Skeletal muscle tissue (tissue), 4 donors: ENCODE results near the gene SEC22A. TPM values are rescaled to one million over a fixed set of nuclear protein-coding genes. Genes with fewer than 3 reads are reported as not detected.

Source experiments
- H3K27ac ChIP-seq: one replicate; pipeline ENCODE4 v1.7.0; 2013; ENCODE audit warnings: mild to moderate bottlenecking, low read depth, low read length, inconsistent platforms
- H3K27me3 ChIP-seq, 3 donors: one replicate each; pipeline ENCODE4 v1.7.0; 2013; ENCODE audit warnings: low read length in 3 of 3; ENCODE audit not compliant: control insufficient read depth in 3 of 3, insufficient read depth in 3 of 3
- H3K36me3 ChIP-seq, 3 donors: one replicate each; pipeline ENCODE4 v1.7.0; 2013; ENCODE audit warnings: low read length in 3 of 3; ENCODE audit not compliant: control insufficient read depth in 3 of 3, insufficient read depth in 3 of 3
- H3K4me1 ChIP-seq, 3 donors: one replicate each; pipeline ENCODE4 v1.7.0; 2013; ENCODE audit warnings: low read length in 3 of 3, mild to moderate bottlenecking in 3 of 3; ENCODE audit not compliant: control insufficient read depth in 3 of 3, insufficient read depth in 3 of 3
- H3K4me3 ChIP-seq, 3 donors: one replicate each; pipeline ENCODE4 v1.7.0; 2013; ENCODE audit warnings: low read length in 3 of 3
- H3K9ac ChIP-seq, 3 donors: one replicate each; pipeline ENCODE4 v1.7.0; 2013; ENCODE audit warnings: low read length in 3 of 3, mild to moderate bottlenecking in 3 of 3, moderate library complexity in 2 of 3, low read depth in 1 of 3
- H3K9me3 ChIP-seq, 3 donors: one replicate each; pipeline ENCODE4 v1.7.0; 2013; ENCODE audit warnings: low read length in 3 of 3; ENCODE audit not compliant: control insufficient read depth in 3 of 3
- total RNA-seq: library from RNA; depleted of rRNA; stranded (reverse); fragments of >200 nt; gene quantifications from one replicate; pipeline ENCODE4 v1.2.3, GENCODE V29; 2014
- donor health status: Osteomylitis.

SEC22A gene
- total RNA-seq, 1 donor from 2014 or later: 54.8 TPM

DNA sequence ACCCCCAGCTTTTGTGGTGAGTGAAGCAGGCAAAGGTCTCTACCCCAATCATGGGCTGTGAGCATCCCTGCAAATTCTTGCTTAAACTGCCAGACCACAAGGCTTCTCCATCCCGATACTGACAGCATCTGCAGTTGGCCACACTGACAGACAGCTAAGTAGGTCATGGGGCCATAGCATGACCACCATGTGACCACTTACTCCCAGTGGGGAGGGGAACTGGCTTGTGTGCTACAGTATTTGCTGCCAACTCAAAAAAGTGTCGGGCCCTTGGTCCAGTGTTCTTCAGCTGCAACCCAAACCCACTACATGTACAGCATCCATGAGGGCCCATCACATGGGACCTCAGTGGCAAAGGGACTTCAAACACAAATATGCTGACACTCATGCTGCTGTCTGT is 103.4 kb downstream of the SEC22A start:
- Histone ChIP-seq H3K36me3 (no peaks in the 10 kb centered on the region), H3K27ac (no peak overlapping the region), H3K4me3 (no peak overlapping the region), H3K27me3 (peaks cover 0 to 8% (median 3%) of the 10 kb centered on the region in 3 donors), H3K9me3 (no peaks in the 10 kb centered on the region), H3K4me1 (no peaks in the 10 kb centered on the region), H3K9ac (no peak overlapping the region)

DNA sequence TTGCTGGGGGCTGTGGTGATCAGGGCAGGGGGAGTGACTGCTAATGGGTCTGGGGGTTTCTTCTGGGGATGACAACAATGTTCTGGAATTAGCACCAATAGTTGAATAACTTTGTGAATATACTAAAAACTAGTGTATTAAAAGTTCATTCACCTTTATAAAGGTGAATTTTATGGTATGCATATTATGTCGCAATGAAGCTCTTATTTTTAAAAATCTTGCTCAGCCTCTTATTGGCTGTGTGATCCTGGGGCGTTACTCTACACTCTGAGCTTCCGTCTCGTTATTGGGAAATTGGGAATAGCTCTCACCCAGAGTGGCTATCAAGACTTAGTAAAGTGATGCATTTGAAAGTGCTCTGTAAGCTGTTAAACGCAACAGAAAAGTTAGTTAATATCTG is 105.3 kb downstream of the SEC22A start:
- Histone ChIP-seq H3K4me1 (no peaks in the 10 kb centered on the region), H3K36me3 (no peaks in the 10 kb centered on the region), H3K27ac (no peak overlapping the region), H3K9me3 (no peaks in the 10 kb centered on the region), H3K27me3 (peaks cover 0 to 3% (median 3%) of the 10 kb centered on the region in 3 donors), H3K9ac (no peak overlapping the region), H3K4me3 (no peak overlapping the region)

DNA sequence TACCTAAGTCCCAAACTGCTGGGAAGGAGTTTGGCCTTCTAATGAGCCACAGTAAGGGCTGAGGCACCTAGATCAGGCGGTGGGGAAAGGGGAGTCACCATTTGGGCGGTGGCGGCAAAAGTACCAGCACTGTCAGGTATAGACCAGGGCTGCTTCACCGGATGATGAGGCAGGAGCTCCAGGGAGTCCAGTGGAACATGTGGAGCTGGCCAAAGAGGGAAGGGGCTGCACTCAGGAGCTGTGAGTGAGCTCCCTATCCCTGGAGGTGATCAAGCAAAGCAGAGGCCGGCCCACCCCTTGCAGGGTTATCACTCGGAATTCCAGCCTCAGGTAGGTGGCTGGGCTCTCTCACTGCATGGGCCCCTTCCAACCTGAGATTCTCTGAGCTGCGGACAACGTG is 108.4 kb downstream of the SEC22A start:
- Histone ChIP-seq H3K9me3 (no peaks in the 10 kb centered on the region), H3K36me3 (no peaks in the 10 kb centered on the region)

DNA sequence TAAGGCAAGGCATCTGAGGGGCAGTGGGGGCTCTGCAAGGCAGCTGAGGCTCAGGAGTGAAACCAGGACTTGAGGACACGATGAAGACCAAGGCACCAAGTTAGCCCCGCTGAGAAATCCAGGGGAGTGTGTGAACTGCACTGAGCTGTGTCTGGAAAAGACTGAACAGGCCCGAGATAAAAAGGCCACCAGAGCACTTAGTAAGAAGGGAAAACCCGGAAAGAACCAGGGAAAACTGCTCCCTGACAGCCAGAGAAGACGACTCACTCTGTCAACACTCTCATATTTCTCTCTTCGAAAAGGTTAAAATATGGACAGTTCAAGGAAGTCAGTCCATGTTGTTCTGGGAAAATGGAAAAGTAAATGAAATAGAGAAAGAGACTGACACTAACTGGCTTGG is 109.0 kb downstream of the SEC22A start:
- Histone ChIP-seq H3K27ac (no peak overlapping the region), H3K4me3 (no peak overlapping the region), H3K9ac (no peak overlapping the region), H3K27me3 (peaks cover 15 to 18% (median 16%) of the 10 kb centered on the region in 3 donors), H3K4me1 (no peaks in the 10 kb centered on the region), H3K9me3 (no peaks in the 10 kb centered on the region), H3K36me3 (no peaks in the 10 kb centered on the region)

More for the DNA sequence above, 108.4 kb downstream of the SEC22A start:
- no peak overlapping the region for H3K4me3 ChIP-seq
- no peak overlapping the region for H3K9ac ChIP-seq
- H3K4me1 ChIP-seq: no peaks in the 10 kb centered on the region
- H3K27ac ChIP-seq: no peak overlapping the region
- peaks cover 15 to 16% (median 16%) of the 10 kb centered on the region in 3 donors for H3K27me3 ChIP-seq

DNA sequence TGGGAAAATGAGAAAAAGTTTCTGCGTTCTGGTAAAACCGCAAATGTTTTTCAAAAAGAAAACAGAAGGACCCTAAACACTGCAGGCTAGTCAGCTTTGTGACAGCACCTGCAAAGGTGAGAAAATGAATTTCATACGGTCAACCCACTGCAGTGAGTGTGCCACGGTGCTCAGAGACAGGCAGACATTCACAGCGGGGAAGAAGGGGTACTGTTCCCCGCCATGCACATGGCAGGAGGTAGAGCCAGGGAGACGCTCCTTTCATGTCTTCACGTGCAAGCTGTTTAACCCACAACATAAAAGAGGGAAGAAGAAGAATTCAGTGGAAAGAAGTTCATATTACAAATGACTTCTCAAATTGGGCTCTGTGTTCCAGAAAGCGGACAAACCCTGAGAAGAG is 109.5 kb downstream of the SEC22A start:
- Histone ChIP-seq H3K4me1 (no peaks in the 10 kb centered on the region), H3K9ac (no peak overlapping the region), H3K4me3 (no peak overlapping the region), H3K36me3 (no peaks in the 10 kb centered on the region), H3K9me3 (no peaks in the 10 kb centered on the region), H3K27me3 (peaks cover 15 to 18% (median 16%) of the 10 kb centered on the region in 3 donors), H3K27ac (no peak overlapping the region)

DNA sequence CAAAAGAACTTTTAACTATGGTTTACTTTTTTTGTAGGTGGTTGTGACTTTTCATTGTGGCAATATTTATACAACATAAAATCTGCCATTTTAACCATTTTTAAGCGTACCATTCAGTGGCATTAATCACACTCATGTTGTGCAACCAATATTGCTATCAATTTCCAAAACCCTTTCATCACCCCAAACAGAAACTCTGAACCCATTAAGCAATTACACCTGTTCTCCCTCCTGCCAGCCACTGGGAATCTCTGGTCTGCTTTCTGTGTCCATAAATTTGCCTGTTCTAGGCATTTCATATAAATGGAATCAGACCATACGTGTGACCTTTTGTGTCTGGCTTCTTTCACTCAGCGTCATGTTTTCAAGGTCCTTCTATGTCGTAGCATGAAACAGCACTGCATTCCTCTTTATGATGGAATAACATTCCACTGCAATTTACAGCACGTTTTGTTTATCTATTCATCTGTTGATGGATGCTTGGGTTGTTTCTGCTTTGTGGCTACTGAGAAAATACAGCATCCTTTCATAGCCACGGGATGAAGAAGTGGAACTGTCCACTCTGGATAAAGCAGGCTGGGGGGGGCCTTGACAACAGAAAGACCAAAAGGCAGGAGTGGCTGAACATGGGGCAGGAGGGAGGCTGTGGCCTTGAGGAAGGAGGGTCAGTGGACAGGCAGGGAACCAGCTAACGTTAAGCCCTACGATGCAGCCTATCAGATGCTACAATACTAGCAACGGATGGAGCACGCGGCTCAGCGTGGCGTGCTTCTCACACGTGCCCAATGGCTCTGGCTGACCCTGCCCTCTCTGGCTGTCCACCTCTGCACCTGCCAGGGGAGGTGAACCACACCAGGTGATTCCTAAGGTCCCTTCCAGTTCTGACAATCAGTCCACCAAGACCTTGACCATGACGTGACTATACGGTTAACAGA is 110.9 kb downstream of the SEC22A start:
- no peak overlapping the region for H3K27ac ChIP-seq

DNA sequence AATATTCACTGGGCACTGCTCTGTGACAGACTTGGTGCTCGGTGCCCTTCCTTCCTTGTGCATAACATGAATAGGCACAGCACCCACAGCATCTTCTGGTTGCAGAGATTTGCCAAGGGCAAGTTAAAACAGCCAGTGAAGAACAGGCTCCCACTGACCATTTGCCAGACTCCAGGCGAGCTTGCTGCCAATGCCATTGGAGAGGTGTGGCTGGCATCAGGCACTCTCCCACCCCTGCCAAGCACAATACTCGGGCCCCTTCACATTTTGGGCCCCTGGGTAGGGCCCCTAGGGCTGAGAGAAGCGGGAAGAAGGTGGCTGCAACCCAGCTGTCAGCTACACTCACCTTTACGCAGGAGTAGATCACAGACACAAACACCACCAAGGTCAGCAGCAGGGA is 112.1 kb downstream of the SEC22A start:
- H3K4me3 ChIP-seq: no peak overlapping the region
- no peak overlapping the region for H3K9ac ChIP-seq
- no peak overlapping the region for H3K27ac ChIP-seq
- H3K4me1 ChIP-seq: no peaks in the 10 kb centered on the region
- H3K9me3 ChIP-seq: no peaks in the 10 kb centered on the region
- no peaks in the 10 kb centered on the region for H3K36me3 ChIP-seq
- peaks cover 15 to 25% (median 22%) of the 10 kb centered on the region in 3 donors for H3K27me3 ChIP-seq

More for the DNA sequence above, 110.9 kb downstream of the SEC22A start:
- Histone ChIP-seq H3K36me3 (no peaks in the 10 kb centered on the region), H3K27me3 (peaks cover 15 to 18% (median 16%) of the 10 kb centered on the region in 3 donors), H3K9me3 (no peaks in the 10 kb centered on the region), H3K9ac (no peak overlapping the region), H3K4me3 (no peak overlapping the region), H3K4me1 (no peaks in the 10 kb centered on the region)

DNA sequence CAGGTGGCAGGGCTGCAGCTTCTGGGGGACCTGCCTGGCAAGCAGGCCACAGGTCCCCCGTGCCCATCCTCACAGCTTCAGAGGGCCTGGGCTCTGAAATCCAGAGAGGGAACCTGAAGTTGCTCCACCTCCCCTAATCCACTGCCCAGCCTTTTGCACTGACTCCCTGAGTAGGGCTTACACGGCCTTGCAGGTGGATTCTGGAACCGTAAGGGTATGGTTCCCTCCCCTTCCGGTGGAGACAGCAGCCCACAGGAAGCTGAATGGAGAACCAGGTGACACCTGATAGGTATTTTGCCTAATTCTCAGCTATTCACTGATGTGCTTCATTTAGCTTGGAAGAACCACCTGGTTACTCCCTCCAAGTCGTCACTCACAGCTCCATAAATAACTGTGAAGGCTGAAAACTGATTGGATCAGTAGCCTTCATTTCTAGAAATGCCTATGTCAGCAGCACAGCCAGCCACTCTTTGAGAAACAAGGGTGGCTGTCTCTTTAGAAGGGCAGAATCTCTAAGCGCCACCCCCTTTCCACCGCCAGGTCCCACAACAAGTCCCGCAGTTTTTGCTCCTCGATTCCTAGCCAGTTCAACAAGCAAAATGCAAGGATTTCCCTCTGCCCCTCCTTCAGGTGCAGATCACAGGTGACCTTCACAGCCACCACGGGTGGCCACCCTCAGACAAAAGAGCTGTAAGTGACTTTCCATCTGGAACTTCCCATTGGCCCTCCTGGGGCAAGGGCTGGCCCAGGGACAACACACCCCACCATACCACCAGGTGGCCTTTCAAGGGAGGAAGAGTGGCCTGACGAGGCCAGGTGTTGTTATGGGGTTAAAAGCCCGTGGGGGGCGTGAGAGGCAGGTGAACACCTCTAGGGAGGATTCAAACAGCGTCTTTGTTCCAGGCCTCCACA is 112.9 kb downstream of the SEC22A start:
- no peaks in the 10 kb centered on the region for H3K36me3 ChIP-seq

DNA sequence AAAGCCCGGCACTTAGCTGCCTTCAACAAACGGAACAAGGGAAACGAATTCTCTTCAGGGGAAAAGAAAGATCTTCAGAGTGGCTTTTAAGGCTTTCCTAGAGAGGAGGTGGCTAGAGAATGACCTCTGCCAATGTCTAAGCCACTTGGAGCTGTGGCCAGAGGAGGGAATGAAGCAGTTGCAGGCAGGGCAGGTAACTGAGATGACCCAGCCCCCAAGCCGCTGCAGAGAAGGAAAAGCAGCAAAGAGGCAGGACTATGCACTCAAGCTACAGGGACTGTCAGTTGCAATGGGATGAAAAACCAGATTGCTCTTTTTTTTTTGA is 113.5 kb downstream of the SEC22A start:
- no peaks in the 10 kb centered on the region for H3K4me1 ChIP-seq
- H3K9ac ChIP-seq: no peak overlapping the region
- peaks cover 15 to 29% (median 26%) of the 10 kb centered on the region in 3 donors for H3K27me3 ChIP-seq
- no peaks in the 10 kb centered on the region for H3K9me3 ChIP-seq
- no peak overlapping the region for H3K27ac ChIP-seq
- no peaks in the 10 kb centered on the region for H3K36me3 ChIP-seq
- no peak overlapping the region for H3K4me3 ChIP-seq

More for the DNA sequence above, 112.9 kb downstream of the SEC22A start:
- Histone ChIP-seq H3K27me3 (peaks cover 15 to 26% (median 23%) of the 10 kb centered on the region in 3 donors), H3K9ac (no peak overlapping the region), H3K4me3 (no peak overlapping the region), H3K27ac (no peak overlapping the region), H3K4me1 (no peaks in the 10 kb centered on the region), H3K9me3 (no peaks in the 10 kb centered on the region)

DNA sequence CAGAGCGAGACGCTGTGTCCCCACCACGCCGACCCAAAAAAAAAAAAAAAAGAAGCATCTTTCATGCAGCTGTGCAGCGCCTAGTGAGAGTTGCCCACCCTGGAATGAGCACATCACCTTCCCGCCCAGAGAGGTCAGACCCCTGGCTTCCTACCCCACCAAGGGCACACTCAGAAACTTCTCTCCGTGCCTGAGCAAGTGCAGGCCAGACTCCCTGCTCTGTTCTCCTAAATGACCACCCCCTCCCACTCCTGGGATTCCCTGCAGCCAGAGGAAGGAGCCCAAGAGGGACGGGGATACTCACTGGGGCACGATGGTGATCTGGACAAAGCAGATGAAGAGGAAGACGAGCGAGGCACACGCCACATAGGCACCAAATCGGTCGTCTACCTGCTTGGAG is 116.0 kb downstream of the SEC22A start:
- H3K9ac ChIP-seq: no peak overlapping the region
- H3K9me3 ChIP-seq: no peaks in the 10 kb centered on the region
- H3K27ac ChIP-seq: no peak overlapping the region
- H3K27me3 ChIP-seq: peaks cover 18 to 33% (median 31%) of the 10 kb centered on the region in 3 donors
- no peaks in the 10 kb centered on the region for H3K36me3 ChIP-seq
- H3K4me3 ChIP-seq: no peak overlapping the region
- H3K4me1 ChIP-seq: no peaks in the 10 kb centered on the region
